Skeletal muscle tissue (tissue), 4 donors: ENCODE data around the gene CD36. TPM values are rescaled to one million over a fixed set of nuclear protein-coding genes. Genes with fewer than 3 reads are reported as not detected.

ENCODE experiments used
- H3K27ac ChIP-seq: one replicate; pipeline ENCODE4 v1.7.0; 2013; ENCODE audit warnings: mild to moderate bottlenecking, low read depth, low read length, inconsistent platforms
- H3K27me3 ChIP-seq, 3 donors: one replicate each; pipeline ENCODE4 v1.7.0; 2013; ENCODE audit warnings: low read length in 3 of 3; ENCODE audit not compliant: control insufficient read depth in 3 of 3, insufficient read depth in 3 of 3
- H3K36me3 ChIP-seq, 3 donors: one replicate each; pipeline ENCODE4 v1.7.0; 2013; ENCODE audit warnings: low read length in 3 of 3; ENCODE audit not compliant: control insufficient read depth in 3 of 3, insufficient read depth in 3 of 3
- H3K4me1 ChIP-seq, 3 donors: one replicate each; pipeline ENCODE4 v1.7.0; 2013; ENCODE audit warnings: low read length in 3 of 3, mild to moderate bottlenecking in 3 of 3; ENCODE audit not compliant: control insufficient read depth in 3 of 3, insufficient read depth in 3 of 3
- H3K4me3 ChIP-seq, 3 donors: one replicate each; pipeline ENCODE4 v1.7.0; 2013; ENCODE audit warnings: low read length in 3 of 3
- H3K9ac ChIP-seq, 3 donors: one replicate each; pipeline ENCODE4 v1.7.0; 2013; ENCODE audit warnings: low read length in 3 of 3, mild to moderate bottlenecking in 3 of 3, moderate library complexity in 2 of 3, low read depth in 1 of 3
- H3K9me3 ChIP-seq, 3 donors: one replicate each; pipeline ENCODE4 v1.7.0; 2013; ENCODE audit warnings: low read length in 3 of 3; ENCODE audit not compliant: control insufficient read depth in 3 of 3
- total RNA-seq: library from RNA; depleted of rRNA; stranded (reverse); fragments of >200 nt; gene quantifications from one replicate; pipeline ENCODE4 v1.2.3, GENCODE V29; 2014
- donor health status: Osteomylitis.

Gene CD36
- total RNA-seq, 1 donor from 2014 or later = 533 TPM

- Histone ChIP-seq H3K9me3 (no peaks in the 10 kb centered on the region), H3K4me1 (peaks cover 19 to 28% (median 21%) of the 10 kb centered on the region in 3 donors), H3K36me3 (no peaks in the 10 kb centered on the region), H3K9ac (peak overlapping the region in 2 of 3 donors; percentile 19 to 58), H3K27ac (peak overlapping the region; percentile 85), H3K4me3 (no peak overlapping the region), H3K27me3 (no peaks in the 10 kb centered on the region)
Measured at GRCh38 chr7:80635533-80635932, 2.9 kb upstream of the CD36 start.

- Histone ChIP-seq H3K27ac (peak overlapping the region; percentile 85), H3K36me3 (no peaks in the 10 kb centered on the region), H3K9me3 (no peaks in the 10 kb centered on the region), H3K27me3 (no peaks in the 10 kb centered on the region), H3K4me3 (no peak overlapping the region), H3K4me1 (peaks cover 15 to 23% (median 16%) of the 10 kb centered on the region in 3 donors), H3K9ac (peak overlapping the region in 2 of 3 donors; percentile 19 to 58)
Measured at GRCh38 chr7:80635998-80636397, 2.4 kb upstream of the CD36 start.

- no peaks in the 10 kb centered on the region for H3K36me3 ChIP-seq
- no peaks in the 10 kb centered on the region for H3K27me3 ChIP-seq
- H3K9ac ChIP-seq = peak overlapping the region; percentile 58 to 73 (median 70)
- H3K9me3 ChIP-seq = no peaks in the 10 kb centered on the region
- peak overlapping the region in 2 of 3 donors; percentile 15 to 48 for H3K4me3 ChIP-seq
- H3K4me1 ChIP-seq = peaks cover 11 to 20% (median 15%) of the 10 kb centered on the region in 3 donors
- H3K27ac ChIP-seq = peak overlapping the region; percentile 85
Measured at GRCh38 chr7:80636709-80637108, 1.7 kb upstream of the CD36 start.

- peak overlapping the region; percentile 58 to 73 (median 70) for H3K9ac ChIP-seq
- no peaks in the 10 kb centered on the region for H3K27me3 ChIP-seq
- no peaks in the 10 kb centered on the region for H3K36me3 ChIP-seq
- H3K9me3 ChIP-seq = no peaks in the 10 kb centered on the region
- H3K27ac ChIP-seq = peak overlapping the region; percentile 85
- peak overlapping the region; percentile 31 to 71 (median 56) for H3K4me3 ChIP-seq
- peaks cover 8 to 15% (median 12%) of the 10 kb centered on the region in 3 donors for H3K4me1 ChIP-seq
Measured at GRCh38 chr7:80637454-80637853, 988 bp upstream of the CD36 start.

- Histone ChIP-seq H3K36me3 (no peaks in the 10 kb centered on the region), H3K9me3 (no peaks in the 10 kb centered on the region), H3K9ac (peak overlapping the region; percentile 58 to 70 (median 62)), H3K4me1 (peaks cover 5 to 10% (median 10%) of the 10 kb centered on the region in 3 donors), H3K4me3 (peak overlapping the region; percentile 37 to 71 (median 56)), H3K27me3 (no peaks in the 10 kb centered on the region), H3K27ac (peak overlapping the region; percentile 85)
Measured at GRCh38 chr7:80639011-80639410, 569 bp downstream of the CD36 start.

GRCh38 chr7:80640846-80641245, 2.4 kb downstream of the CD36 start:
- Histone ChIP-seq H3K4me3 (peak overlapping the region; percentile 3 to 52 (median 32)), H3K9me3 (no peaks in the 10 kb centered on the region), H3K27ac (peak overlapping the region; percentile 68), H3K4me1 (peaks cover 0 to 9% (median 6%) of the 10 kb centered on the region in 3 donors), H3K27me3 (no peaks in the 10 kb centered on the region), H3K9ac (peak overlapping the region in 2 of 3 donors; percentile 4), H3K36me3 (no peaks in the 10 kb centered on the region)

GRCh38 chr7:80641548-80641947, 3.1 kb downstream of the CD36 start:
- Histone ChIP-seq H3K4me3 (peak overlapping the region; percentile 15 to 48 (median 32)), H3K9me3 (no peaks in the 10 kb centered on the region), H3K4me1 (peaks cover 3 to 4% (median 3%) of the 10 kb centered on the region in 3 donors), H3K9ac (peak overlapping the region in 1 of 3 donors; percentile 4), H3K27me3 (no peaks in the 10 kb centered on the region), H3K27ac (peak overlapping the region; percentile 68), H3K36me3 (peaks cover 0 to 2% (median 0%) of the 10 kb centered on the region in 3 donors)

GRCh38 chr7:80642871-80643270, 4.4 kb downstream of the CD36 start:
- Histone ChIP-seq H3K4me3 (peak overlapping the region in 1 of 3 donors; percentile 48), H3K27ac (peak overlapping the region; percentile 3), H3K4me1 (peaks cover 3 to 4% (median 3%) of the 10 kb centered on the region in 3 donors)

GRCh38 chr7:80643336-80643915, 5.0 kb downstream of the CD36 start:
- peaks cover 0 to 5% (median 2%) of the 10 kb centered on the region in 3 donors for H3K36me3 ChIP-seq
- no peaks in the 10 kb centered on the region for H3K9me3 ChIP-seq
- no peaks in the 10 kb centered on the region for H3K27me3 ChIP-seq
- H3K4me3 ChIP-seq = peak overlapping the region in 2 of 3 donors; percentile 7 to 48
- peaks cover 3 to 4% (median 3%) of the 10 kb centered on the region in 3 donors for H3K4me1 ChIP-seq
- H3K9ac ChIP-seq = no peak overlapping the region
- peak overlapping the region; percentile 21 for H3K27ac ChIP-seq

More at GRCh38 chr7:80642871-80643270, 4.4 kb downstream of the CD36 start:
- Histone ChIP-seq H3K36me3 (peaks cover 0 to 2% (median 1%) of the 10 kb centered on the region in 3 donors), H3K9me3 (no peaks in the 10 kb centered on the region), H3K9ac (peak overlapping the region in 1 of 3 donors; percentile 17), H3K27me3 (no peaks in the 10 kb centered on the region)

- H3K4me1 ChIP-seq = peaks cover 3 to 4% (median 3%) of the 10 kb centered on the region in 3 donors
- H3K4me3 ChIP-seq = peak overlapping the region in 1 of 3 donors; percentile 18
- H3K27ac ChIP-seq = peak overlapping the region; percentile 21
- peaks cover 0 to 6% (median 5%) of the 10 kb centered on the region in 3 donors for H3K36me3 ChIP-seq
- H3K27me3 ChIP-seq = no peaks in the 10 kb centered on the region
- no peaks in the 10 kb centered on the region for H3K9me3 ChIP-seq
- H3K9ac ChIP-seq = no peak overlapping the region
Measured at GRCh38 chr7:80644054-80644453, 5.6 kb downstream of the CD36 start.
